ENCODE results near the gene MYO7A. TPM values are rescaled to one million over a fixed set of nuclear protein-coding genes. Genes with fewer than 3 reads are reported as not detected.

The MYO7A gene
- total and polyA plus RNA-seq, 2 experiments from 2014 or later, result 1.8 to 5.4 TPM

DNA sequence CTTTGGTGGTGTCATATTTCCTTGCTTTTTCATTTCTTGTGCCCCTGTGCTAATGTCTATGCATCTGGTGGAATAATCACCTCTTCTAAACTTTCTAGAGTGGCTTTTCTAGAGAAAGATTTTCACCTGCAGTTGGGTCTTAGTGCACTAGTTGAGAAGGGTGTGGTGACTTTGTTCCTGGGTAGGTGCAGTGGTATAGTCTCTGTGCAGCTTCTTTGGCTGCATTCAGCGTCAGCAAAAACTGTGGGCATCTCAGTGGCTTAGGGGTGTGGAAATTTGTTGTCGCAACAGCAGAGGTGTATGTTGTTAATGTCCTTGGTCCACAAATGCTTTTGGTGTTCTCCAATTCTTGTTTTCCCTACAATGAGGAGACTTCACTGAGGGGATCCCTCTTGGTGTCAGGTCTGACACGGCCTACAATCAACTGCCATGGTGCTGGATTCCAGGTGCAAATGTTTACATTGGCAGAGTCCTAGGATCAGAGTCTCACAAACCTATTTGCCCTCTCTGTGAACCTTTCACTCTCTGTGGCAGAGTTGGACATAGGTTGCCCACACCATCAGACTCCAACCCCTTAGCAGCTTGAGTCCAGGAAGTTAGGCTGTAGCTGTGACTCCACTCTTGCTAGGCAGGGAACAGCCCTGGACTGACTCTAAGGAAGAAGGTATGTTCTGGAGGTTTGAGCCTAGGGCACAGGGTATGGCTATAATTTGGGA is 124.7 kb downstream of the MYO7A start (continued):
- TF ChIP-seq, protein P1, sequence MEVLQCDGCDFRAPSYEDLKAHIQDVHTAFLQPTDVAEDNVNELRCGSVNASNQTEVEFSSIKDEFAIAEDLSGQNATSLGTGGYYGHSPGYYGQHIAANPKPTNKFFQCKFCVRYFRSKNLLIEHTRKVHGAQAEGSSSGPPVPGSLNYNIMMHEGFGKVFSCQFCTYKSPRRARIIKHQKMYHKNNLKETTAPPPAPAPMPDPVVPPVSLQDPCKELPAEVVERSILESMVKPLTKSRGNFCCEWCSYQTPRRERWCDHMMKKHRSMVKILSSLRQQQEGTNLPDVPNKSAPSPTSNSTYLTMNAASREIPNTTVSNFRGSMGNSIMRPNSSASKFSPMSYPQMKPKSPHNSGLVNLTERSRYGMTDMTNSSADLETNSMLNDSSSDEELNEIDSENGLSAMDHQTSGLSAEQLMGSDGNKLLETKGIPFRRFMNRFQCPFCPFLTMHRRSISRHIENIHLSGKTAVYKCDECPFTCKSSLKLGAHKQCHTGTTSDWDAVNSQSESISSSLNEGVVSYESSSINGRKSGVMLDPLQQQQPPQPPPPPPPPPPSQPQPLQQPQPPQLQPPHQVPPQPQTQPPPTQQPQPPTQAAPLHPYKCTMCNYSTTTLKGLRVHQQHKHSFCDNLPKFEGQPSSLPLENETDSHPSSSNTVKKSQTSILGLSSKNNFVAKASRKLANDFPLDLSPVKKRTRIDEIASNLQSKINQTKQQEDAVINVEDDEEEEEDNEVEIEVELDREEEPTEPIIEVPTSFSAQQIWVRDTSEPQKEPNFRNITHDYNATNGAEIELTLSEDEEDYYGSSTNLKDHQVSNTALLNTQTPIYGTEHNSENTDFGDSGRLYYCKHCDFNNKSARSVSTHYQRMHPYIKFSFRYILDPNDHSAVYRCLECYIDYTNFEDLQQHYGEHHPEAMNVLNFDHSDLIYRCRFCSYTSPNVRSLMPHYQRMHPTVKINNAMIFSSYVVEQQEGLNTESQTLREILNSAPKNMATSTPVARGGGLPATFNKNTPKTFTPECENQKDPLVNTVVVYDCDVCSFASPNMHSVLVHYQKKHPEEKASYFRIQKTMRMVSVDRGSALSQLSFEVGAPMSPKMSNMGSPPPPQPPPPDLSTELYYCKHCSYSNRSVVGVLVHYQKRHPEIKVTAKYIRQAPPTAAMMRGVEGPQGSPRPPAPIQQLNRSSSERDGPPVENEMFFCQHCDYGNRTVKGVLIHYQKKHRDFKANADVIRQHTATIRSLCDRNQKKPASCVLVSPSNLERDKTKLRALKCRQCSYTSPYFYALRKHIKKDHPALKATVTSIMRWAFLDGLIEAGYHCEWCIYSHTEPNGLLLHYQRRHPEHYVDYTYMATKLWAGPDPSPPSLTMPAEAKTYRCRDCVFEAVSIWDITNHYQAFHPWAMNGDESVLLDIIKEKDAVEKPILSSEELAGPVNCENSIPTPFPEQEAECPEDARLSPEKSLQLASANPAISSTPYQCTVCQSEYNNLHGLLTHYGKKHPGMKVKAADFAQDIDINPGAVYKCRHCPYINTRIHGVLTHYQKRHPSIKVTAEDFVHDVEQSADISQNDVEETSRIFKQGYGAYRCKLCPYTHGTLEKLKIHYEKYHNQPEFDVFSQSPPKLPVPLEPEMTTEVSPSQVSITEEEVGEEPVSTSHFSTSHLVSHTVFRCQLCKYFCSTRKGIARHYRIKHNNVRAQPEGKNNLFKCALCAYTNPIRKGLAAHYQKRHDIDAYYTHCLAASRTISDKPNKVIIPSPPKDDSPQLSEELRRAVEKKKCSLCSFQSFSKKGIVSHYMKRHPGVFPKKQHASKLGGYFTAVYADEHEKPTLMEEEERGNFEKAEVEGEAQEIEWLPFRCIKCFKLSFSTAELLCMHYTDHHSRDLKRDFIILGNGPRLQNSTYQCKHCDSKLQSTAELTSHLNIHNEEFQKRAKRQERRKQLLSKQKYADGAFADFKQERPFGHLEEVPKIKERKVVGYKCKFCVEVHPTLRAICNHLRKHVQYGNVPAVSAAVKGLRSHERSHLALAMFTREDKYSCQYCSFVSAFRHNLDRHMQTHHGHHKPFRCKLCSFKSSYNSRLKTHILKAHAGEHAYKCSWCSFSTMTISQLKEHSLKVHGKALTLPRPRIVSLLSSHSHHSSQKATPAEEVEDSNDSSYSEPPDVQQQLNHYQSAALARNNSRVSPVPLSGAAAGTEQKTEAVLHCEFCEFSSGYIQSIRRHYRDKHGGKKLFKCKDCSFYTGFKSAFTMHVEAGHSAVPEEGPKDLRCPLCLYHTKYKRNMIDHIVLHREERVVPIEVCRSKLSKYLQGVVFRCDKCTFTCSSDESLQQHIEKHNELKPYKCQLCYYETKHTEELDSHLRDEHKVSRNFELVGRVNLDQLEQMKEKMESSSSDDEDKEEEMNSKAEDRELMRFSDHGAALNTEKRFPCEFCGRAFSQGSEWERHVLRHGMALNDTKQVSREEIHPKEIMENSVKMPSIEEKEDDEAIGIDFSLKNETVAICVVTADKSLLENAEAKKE (CRISPR knock-in tag; IDR thresholded peaks at IDR 0.05), result no peak
- TF ChIP-seq CTCF (conservative IDR thresholded peaks at IDR 0.05; ENCODE audit: low read depth in 2 of 2), result no peak
- no peak for TF ChIP-seq ZNF331 (CRISPR knock-in tag; IDR thresholded peaks at IDR 0.05; ENCODE audit: low read depth)
- TF ChIP-seq JUNB (IDR thresholded peaks at IDR 0.05; ENCODE audit: unreplicated experiment), result no peak
- no peak for TF ChIP-seq STAT1 (IDR thresholded peaks at IDR 0.05; ENCODE audit: unreplicated experiment)

DNA sequence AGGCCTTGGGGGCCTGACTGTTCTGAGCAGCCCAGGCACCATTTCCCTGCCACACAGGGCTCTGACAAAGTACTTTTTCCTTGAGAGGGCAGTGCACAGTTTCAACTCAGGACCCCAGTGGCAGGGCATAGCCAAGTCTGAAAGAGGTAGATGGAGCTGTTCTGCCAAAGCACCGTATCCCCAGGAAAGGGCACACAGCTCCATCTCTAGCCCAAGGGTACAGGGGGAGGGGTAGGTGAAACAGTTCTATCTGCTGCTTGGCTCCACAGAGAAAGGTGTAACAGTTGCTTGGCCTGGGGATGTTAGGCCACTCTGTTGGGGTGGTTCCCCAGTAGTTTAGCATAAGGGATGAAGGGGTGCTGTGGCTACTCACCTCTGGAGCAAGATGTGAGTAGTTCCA is 125.6 kb downstream of the MYO7A start:
- no peak overlapping the region for H3K27ac ChIP-seq (ENCODE audit: low read depth)
- H4K20me1 ChIP-seq (replicated peaks; ENCODE audit: insufficient read depth), result no peaks in the 10 kb centered on the region
- no peak overlapping the region for H3K4me2 ChIP-seq
- Mint-ChIP-seq H3K4me1 (no peaks in the 10 kb centered on the region), H3K36me3 (ENCODE audit: low read depth) (no peaks in the 10 kb centered on the region), H3K9me3 (no peaks in the 10 kb centered on the region), H3K27me3 (ENCODE audit: insufficient read depth, low read depth, poor library complexity) (no peaks in the 10 kb centered on the region), H3K4me3 (no peak overlapping the region), H3K27ac (no peak overlapping the region)
- no peaks in the 10 kb centered on the region for H3K9me2 ChIP-seq (ENCODE audit: insufficient read depth)
- no peak for ATAC-seq
- no peaks in the 10 kb centered on the region for H3K4me1 ChIP-seq (ENCODE audit: insufficient read depth)
- H3K36me3 ChIP-seq (ENCODE audit: insufficient read depth), result no peaks in the 10 kb centered on the region
- H3F3A ChIP-seq (replicated peaks; ENCODE audit: low read depth), result no peaks in the 10 kb centered on the region
- no peaks in the 10 kb centered on the region for H3K27me3 ChIP-seq (ENCODE audit: insufficient read depth)
- no peak for DNase-seq (ENCODE audit: low spot score)
- H2AFZ ChIP-seq, result no peak overlapping the region
- no peak overlapping the region for H3K4me3 ChIP-seq
- H3K79me2 ChIP-seq (replicated peaks; ENCODE audit: insufficient read depth), result no peaks in the 10 kb centered on the region
- no peak for TF ChIP-seq CREB1 (CRISPR knock-in tag; IDR thresholded peaks at IDR 0.05; ENCODE audit: low read depth)
- TF ChIP-seq EZH2 (IDR thresholded peaks at IDR 0.05; ENCODE audit: low read depth, unreplicated experiment), result no peak
- TF ChIP-seq JUNB (IDR thresholded peaks at IDR 0.05; ENCODE audit: unreplicated experiment), result no peak
- TF ChIP-seq ZNF114 (CRISPR knock-in tag; IDR thresholded peaks at IDR 0.05), result no peak
